NCI-H1105 treated with DMSO at 0.1 percent for 48 hours (cell line): ENCODE results near the gene SNX22.
"Not testable (repeated sequence)": the region's sequence is repeated elsewhere in the genome, so short reads cannot be mapped to it uniquely, and the experiment has no call there.

Experiments
- DNase-seq: peaks from one replicate; lab custom pipeline; 2025; lab: John Stamatoyannopoulos, UW

Gene SNX22

GRCh38 chr15:64151727-64152506 is at the start of gene SNX22:
Gene SNX22, plus strand, starts transcription at chr15:64151731. Its CDS starts 45 bp downstream, at chr15:64151776.
- DNase-seq: peak; percentile 55

GRCh38 chr15:64102497-64102896 is 49.0 kb upstream of the SNX22 start:
- DNase-seq: no peak

GRCh38 chr15:64105113-64105704 is 46.3 kb upstream of the SNX22 start:
- DNase-seq: no peak

- no peak for DNase-seq
These were observed 44.2 kb upstream of the SNX22 start for GRCh38 chr15:64107337-64107736.

- not testable (repeated sequence) for DNase-seq
These were observed 41.3 kb upstream of the SNX22 start for GRCh38 chr15:64110108-64110701.

GRCh38 chr15:64110950-64111678 is 40.4 kb upstream of the SNX22 start:
- DNase-seq: no peak

- no peak for DNase-seq
These were observed 39.9 kb upstream of the SNX22 start for GRCh38 chr15:64111679-64112050.

- DNase-seq: no peak
These were observed 39.3 kb upstream of the SNX22 start for GRCh38 chr15:64112073-64112772.

- no peak for DNase-seq
These were observed 38.6 kb upstream of the SNX22 start for GRCh38 chr15:64112904-64113303.

- no peak for DNase-seq
These were observed 33.6 kb upstream of the SNX22 start for GRCh38 chr15:64117759-64118487.

- not testable (repeated sequence) for DNase-seq
These were observed 31.2 kb upstream of the SNX22 start for GRCh38 chr15:64120322-64120721.

- no peak for DNase-seq
These were observed 29.9 kb upstream of the SNX22 start for GRCh38 chr15:64121614-64122013.

- no peak for DNase-seq
These were observed 29.1 kb upstream of the SNX22 start for GRCh38 chr15:64122444-64122843.

GRCh38 chr15:64122936-64123351 is 28.6 kb upstream of the SNX22 start:
- no peak for DNase-seq

GRCh38 chr15:64125978-64126377 is 25.6 kb upstream of the SNX22 start:
- DNase-seq: no peak

- DNase-seq: no peak
These were observed 23.8 kb upstream of the SNX22 start for GRCh38 chr15:64127521-64128270.

GRCh38 chr15:64130159-64130558 is 21.4 kb upstream of the SNX22 start:
- no peak for DNase-seq

GRCh38 chr15:64131547-64131946 is 20.0 kb upstream of the SNX22 start:
- DNase-seq: no peak

GRCh38 chr15:64132217-64132616 is 19.3 kb upstream of the SNX22 start:
- no peak for DNase-seq

- no peak for DNase-seq
These were observed 17.7 kb upstream of the SNX22 start for GRCh38 chr15:64133623-64134344.
